ENCODE data around the gene UIMC1.

DNA sequence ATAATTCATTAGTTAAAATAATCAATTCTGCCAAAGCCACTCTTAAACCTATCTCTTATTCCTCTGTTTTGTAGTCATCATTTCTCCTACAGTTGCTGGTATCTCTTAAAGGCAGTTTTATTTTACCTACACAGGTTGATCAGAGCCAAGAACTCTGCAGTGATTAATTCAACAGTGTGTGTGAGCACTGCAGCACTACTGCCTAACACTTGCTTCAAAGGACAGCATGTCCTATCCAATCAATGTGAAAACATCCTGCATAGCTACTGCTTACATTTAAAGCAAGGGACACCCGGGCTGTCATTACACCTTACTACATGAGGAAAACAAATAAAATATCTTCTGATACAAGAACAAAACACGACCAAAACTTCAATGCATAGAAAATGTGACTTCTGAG lies 62.3 kb downstream of the UIMC1 start:
- TF ChIP-seq POLR2A (IDR thresholded peaks at IDR 0.05), result no peak
- TF ChIP-seq, protein P1, sequence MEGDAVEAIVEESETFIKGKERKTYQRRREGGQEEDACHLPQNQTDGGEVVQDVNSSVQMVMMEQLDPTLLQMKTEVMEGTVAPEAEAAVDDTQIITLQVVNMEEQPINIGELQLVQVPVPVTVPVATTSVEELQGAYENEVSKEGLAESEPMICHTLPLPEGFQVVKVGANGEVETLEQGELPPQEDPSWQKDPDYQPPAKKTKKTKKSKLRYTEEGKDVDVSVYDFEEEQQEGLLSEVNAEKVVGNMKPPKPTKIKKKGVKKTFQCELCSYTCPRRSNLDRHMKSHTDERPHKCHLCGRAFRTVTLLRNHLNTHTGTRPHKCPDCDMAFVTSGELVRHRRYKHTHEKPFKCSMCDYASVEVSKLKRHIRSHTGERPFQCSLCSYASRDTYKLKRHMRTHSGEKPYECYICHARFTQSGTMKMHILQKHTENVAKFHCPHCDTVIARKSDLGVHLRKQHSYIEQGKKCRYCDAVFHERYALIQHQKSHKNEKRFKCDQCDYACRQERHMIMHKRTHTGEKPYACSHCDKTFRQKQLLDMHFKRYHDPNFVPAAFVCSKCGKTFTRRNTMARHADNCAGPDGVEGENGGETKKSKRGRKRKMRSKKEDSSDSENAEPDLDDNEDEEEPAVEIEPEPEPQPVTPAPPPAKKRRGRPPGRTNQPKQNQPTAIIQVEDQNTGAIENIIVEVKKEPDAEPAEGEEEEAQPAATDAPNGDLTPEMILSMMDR (IDR thresholded peaks at IDR 0.05), result no peak

All from lower leg skin (tissue), 3 donors.